SK-N-SH (cell line): ENCODE results near the gene CFAP58. TPM values are rescaled to one million over a fixed set of nuclear protein-coding genes. Genes with fewer than 3 reads are reported as not detected.

Experiments used
- CTCF ChIA-PET: fragments of 300-600, 350-600 bp; formaldehyde crosslinking; extraction: SDS; loops from one replicate; lab custom pipeline; 2021; lab: Yijun Ruan, JAX
- POLR2A ChIA-PET: fragments of 350-600 bp; sonication (Branson Sonifier 250); formaldehyde crosslinking; extraction: SDS; loops from one replicate; lab custom pipeline; 2020; ENCODE audit warnings: antibody characterized with exemption, inconsistent platforms; lab: Yijun Ruan, JAX
- DNase-seq: peaks from one replicate; pipeline ENCODE4 v3.0.0; 2012
- H2AFZ ChIP-seq: fragments of 200-600 bp; sonication (generic); 2 replicates; pipeline ENCODE4 v1.8.1; 2016; ENCODE audit warnings: antibody characterized with exemption, mild to moderate bottlenecking, low read depth
- H3F3A ChIP-seq: fragments of 200-600 bp; sonication (generic); replicated peaks from 2 replicates; pipeline ENCODE3; 2016; ENCODE audit warnings: antibody characterized with exemption, mild to moderate bottlenecking; ENCODE audit not compliant: insufficient read depth
- H3K27ac ChIP-seq, 2 experiments: fragments of 200-500 bp in 1 of 2; fragments of 200-600 bp in 1 of 2; sonication (Bioruptor generic) in 1 of 2; sonication (generic), shearing (Covaris generic) in 1 of 2; 2 replicates each; pipeline versions ENCODE4 v1.5.1 to v1.6.1; 2014 to 2016; ENCODE audit warnings: low read depth in 2 of 2, inconsistent platforms in 1 of 2, low read length in 1 of 2, mild to moderate bottlenecking in 1 of 2, mixed read lengths in 1 of 2
- H3K27me3 ChIP-seq: fragments of 200-600 bp; sonication (generic), shearing (Covaris generic); 2 replicates; pipeline ENCODE4 v1.6.1; 2016; ENCODE audit warnings: mixed run types; ENCODE audit not compliant: insufficient read depth
- H3K36me3 ChIP-seq, 2 experiments: fragments of 200-500 bp in 1 of 2; fragments of 200-600 bp in 1 of 2; sonication (Bioruptor generic) in 1 of 2; sonication (generic) in 1 of 2; replicated peaks in 1 of 2; 2 replicates each; pipeline versions ENCODE3 to v1.5.1; 2014 to 2016; ENCODE audit warnings: low read length in 1 of 2, mild to moderate bottlenecking in 1 of 2; ENCODE audit not compliant: insufficient read depth in 2 of 2, control insufficient read depth in 1 of 2
- H3K4me1 ChIP-seq, 2 experiments: fragments of 200-500 bp in 1 of 2; fragments of 200-600 bp in 1 of 2; sonication (Bioruptor generic) in 1 of 2; sonication (generic), shearing (Covaris generic) in 1 of 2; 2 replicates each; pipeline versions ENCODE4 v1.5.1 to v1.6.1; 2014 to 2016; ENCODE audit warnings: low read depth in 1 of 2, low read length in 1 of 2, mixed run types in 1 of 2; ENCODE audit not compliant: insufficient read depth in 2 of 2, control insufficient read depth in 1 of 2
- H3K4me2 ChIP-seq: fragments of 200-600 bp; sonication (generic), shearing (Covaris generic); 2 replicates; pipeline ENCODE4 v1.6.1; 2017; ENCODE audit warnings: mixed run types
- H3K4me3 ChIP-seq, 2 experiments: fragments of 200-500 bp in 1 of 2; fragments of 200-600 bp in 1 of 2; sonication (Bioruptor generic) in 1 of 2; sonication (generic), shearing (Covaris generic) in 1 of 2; 2 replicates each; pipeline versions ENCODE4 v1.5.1 to v1.8.1; 2014 to 2016; ENCODE audit warnings: low read depth in 2 of 2, inconsistent platforms in 1 of 2, low read length in 1 of 2, mild to moderate bottlenecking in 1 of 2, mixed read lengths in 1 of 2, moderate library complexity in 1 of 2
- H3K79me2 ChIP-seq: fragments of 200-600 bp; sonication (generic); 2 replicates; pipeline ENCODE4 v1.8.1; 2017; ENCODE audit warnings: mild to moderate bottlenecking; ENCODE audit not compliant: insufficient read depth
- H3K9ac ChIP-seq: fragments of 200-600 bp; sonication (generic); 2 replicates; pipeline ENCODE4 v1.6.1; 2017; ENCODE audit warnings: mixed run types
- H3K9me2 ChIP-seq: fragments of 200-600 bp; sonication (generic); 2 replicates; pipeline ENCODE4 v1.6.1; 2017; ENCODE audit warnings: mixed run types
- H3K9me3 ChIP-seq: fragments of 200-600 bp; sonication (generic); 2 replicates; pipeline ENCODE4 v1.6.1; 2017; ENCODE audit warnings: mixed run types, mild to moderate bottlenecking, moderate library complexity
- H4K20me1 ChIP-seq: fragments of 200-600 bp; sonication (generic); 2 replicates; pipeline ENCODE4 v1.6.1; 2017; ENCODE audit warnings: mild to moderate bottlenecking, mixed run types; ENCODE audit not compliant: insufficient read depth
- EP300 ChIP-seq, 2 experiments: IDR thresholded peaks; 2 replicates each; pipeline versions ENCODE4 v1.4.0 to v1.6.1; 2012; ENCODE audit warnings: borderline replicate concordance in 1 of 2, low read depth in 1 of 2, low read length in 1 of 2
- FOSL2 ChIP-seq: IDR thresholded peaks from 2 replicates; pipeline ENCODE4 v1.4.0; 2012; ENCODE audit warnings: low read depth, mild to moderate bottlenecking, moderate library complexity, borderline replicate concordance
- FOXM1 ChIP-seq: IDR thresholded peaks from 2 replicates; pipeline ENCODE4 v1.4.0; 2012; ENCODE audit warnings: low read depth, mild to moderate bottlenecking
- GABPA ChIP-seq: IDR thresholded peaks from 2 replicates; pipeline ENCODE4 v1.4.0; 2012; ENCODE audit warnings: low read depth, mild to moderate bottlenecking
- GATA2 ChIP-seq: sonication (generic); formaldehyde crosslinking; IDR thresholded peaks from 2 replicates; pipeline ENCODE4 v1.5.0; 2020; ENCODE audit warnings: mild to moderate bottlenecking, missing genetic modification reagents
- JUND ChIP-seq: IDR thresholded peaks from 2 replicates; pipeline ENCODE4 v1.4.0; 2012
- MEF2A ChIP-seq: IDR thresholded peaks from 2 replicates; pipeline ENCODE4 v1.4.0; 2012; ENCODE audit warnings: low read depth, borderline replicate concordance
- MXI1 ChIP-seq: IDR thresholded peaks from 2 replicates; pipeline ENCODE4 v1.6.1; 2012; ENCODE audit warnings: mild to moderate bottlenecking, low read depth, low read length, improper control_type of control experiment
- NFIC ChIP-seq: IDR thresholded peaks from 2 replicates; pipeline ENCODE4 v1.4.0; 2012; ENCODE audit warnings: borderline replicate concordance
- POLR2AphosphoS5 ChIP-seq: IDR thresholded peaks from 2 replicates; pipeline ENCODE4 v1.6.1; 2012; ENCODE audit warnings: low read depth, low read length
- RFX5 ChIP-seq: IDR thresholded peaks from 2 replicates; pipeline ENCODE4 v1.6.1; 2012; ENCODE audit warnings: mild to moderate bottlenecking, improper control_type of control experiment, low read length
- SMC3 ChIP-seq: IDR thresholded peaks from 2 replicates; pipeline ENCODE4 v1.6.1; 2012; ENCODE audit warnings: low read depth, low read length, improper control_type of control experiment
- TAF1 ChIP-seq: IDR thresholded peaks from 2 replicates; pipeline ENCODE4 v1.6.1; 2012; ENCODE audit warnings: low read depth, mild to moderate bottlenecking, low read length, moderate library complexity, borderline replicate concordance
- WGBS: methylation state at CpG from one replicate; pipeline ENCODE4 v1.1.6; 2017; ENCODE audit warnings: low lambda C conversion rate; 5-methylcytosine and 5-hydroxymethylcytosine counted together
- polyA plus RNA-seq, 3 experiments: library from polyadenylated mRNA; depleted of rRNA; stranded (reverse); fragments of >200 nt; gene quantifications; 2 replicates each; pipeline ENCODE4 v1.2.3, GENCODE V29; 2012
- TF ChIP-seq, protein P1 (sequence below): fragments of 150-350 bp; IDR thresholded peaks from 2 replicates; pipeline ENCODE4 v1.6.1; 2017; ENCODE audit warnings: antibody characterized with exemption, low read length, low read depth, borderline replicate concordance
- TF ChIP-seq, protein P2 (sequence below): IDR thresholded peaks from 2 replicates; pipeline ENCODE4 v1.4.0; 2012; ENCODE audit warnings: low read depth
- TF ChIP-seq, protein P3 (sequence below): fragments of 150-350 bp; IDR thresholded peaks from 2 replicates; pipeline ENCODE4 v1.6.1; 2016; ENCODE audit warnings: mild to moderate bottlenecking, low read depth, low read length
- TF ChIP-seq, protein P4 (sequence below): fragments of 200-600 bp; sonication (generic); IDR thresholded peaks from 2 replicates; pipeline ENCODE4 v1.6.1; 2017; ENCODE audit warnings: antibody characterized with exemption, mild to moderate bottlenecking, moderate library complexity
- TF ChIP-seq, protein P5 (sequence below): IDR thresholded peaks from 2 replicates; pipeline ENCODE4 v1.4.0; 2012; ENCODE audit warnings: low read depth, borderline replicate concordance

The CFAP58 gene
- polyA plus RNA-seq, 1 of the 3 experiments (the other 2 are of a cell fraction), result 0.38 TPM

DNA sequence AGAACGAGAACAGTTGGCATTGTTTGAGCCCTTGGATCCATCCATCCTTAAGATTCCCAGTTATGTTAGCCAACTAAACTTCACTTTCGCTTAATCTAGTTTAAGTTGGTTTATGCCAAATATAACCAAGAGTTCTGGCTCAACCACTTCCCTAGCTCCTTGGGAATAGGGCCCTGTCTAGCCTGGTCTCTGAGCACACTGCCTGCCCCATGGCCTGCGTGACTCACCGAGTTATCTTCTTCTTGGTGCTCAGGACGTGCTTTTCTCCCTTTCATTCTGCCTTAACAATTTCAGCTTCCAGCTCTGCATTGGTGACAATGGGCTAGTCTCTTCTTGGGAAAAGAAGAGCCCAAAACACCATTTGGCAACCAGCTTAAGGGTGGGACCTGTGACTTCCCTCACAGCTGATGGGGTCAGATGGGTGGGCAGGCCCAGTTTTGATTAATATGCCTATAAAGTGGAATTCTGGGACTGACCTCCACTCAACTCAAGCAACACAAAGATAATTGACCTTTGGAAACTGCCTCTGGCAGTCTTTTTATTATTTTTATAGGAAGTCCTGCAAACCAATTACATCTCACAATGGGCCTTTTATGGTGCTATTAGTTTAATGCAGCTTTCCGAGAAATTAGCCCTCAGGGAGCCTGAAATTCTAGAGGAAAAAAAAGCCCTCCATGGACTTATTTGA is 126.4 kb downstream of the CFAP58 start:
- CTCF ChIA-PET, result no interaction called here
- no peak for DNase-seq

DNA sequence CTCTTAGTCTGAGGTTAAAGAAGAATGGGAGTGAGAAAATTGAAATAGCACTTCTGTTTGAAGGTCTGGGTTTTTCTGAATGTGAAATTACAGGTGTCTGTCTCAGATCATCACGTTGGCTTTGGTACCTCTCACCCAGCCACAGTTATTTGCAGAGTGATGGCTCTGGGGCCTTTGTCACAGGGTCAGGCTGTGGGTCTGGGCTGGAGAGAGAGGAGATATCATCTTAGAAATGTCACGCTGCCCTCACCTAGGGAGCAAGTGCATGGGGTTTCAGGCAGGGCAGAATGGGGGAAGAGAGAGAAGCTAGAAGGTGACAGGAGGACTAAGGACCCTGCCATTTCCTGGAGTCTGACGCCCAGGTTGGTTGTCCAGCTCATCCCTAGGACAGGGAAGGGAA is 127.2 kb downstream of the CFAP58 start:
- H3K4me2 ChIP-seq, result no peak overlapping the region
- H3K9ac ChIP-seq, result no peak overlapping the region
- WGBS, result 32% methylated on average over 3 of the region's 3 CpGs
- no peaks in the 10 kb centered on the region for H3F3A ChIP-seq
- no peak for DNase-seq
- CTCF ChIA-PET, result interaction anchor here (0.6 kb wide), 1 partner anchor 12 kb away, joined by 3 read pairs; no protein-coding TSS in a partner anchor
- no peaks in the 10 kb centered on the region for H3K79me2 ChIP-seq
- no peaks in the 10 kb centered on the region for H3K9me2 ChIP-seq
- no peak overlapping the region for H3K27ac ChIP-seq
- POLR2A ChIA-PET, result no interaction called here
- H3K36me3 ChIP-seq, result no peaks in the 10 kb centered on the region
- H3K9me3 ChIP-seq, result no peaks in the 10 kb centered on the region
- no peak overlapping the region for H2AFZ ChIP-seq
- no peaks in the 10 kb centered on the region for H4K20me1 ChIP-seq
- H3K27me3 ChIP-seq, result no peaks in the 10 kb centered on the region; the same call in 1 of the 2 replicates
- H3K4me1 ChIP-seq, result peaks cover 0 to 6% of the 10 kb centered on the region in 2 experiments; a peak in 1 of 4 replicates
- no peak overlapping the region for H3K4me3 ChIP-seq
- TF ChIP-seq, protein P1, sequence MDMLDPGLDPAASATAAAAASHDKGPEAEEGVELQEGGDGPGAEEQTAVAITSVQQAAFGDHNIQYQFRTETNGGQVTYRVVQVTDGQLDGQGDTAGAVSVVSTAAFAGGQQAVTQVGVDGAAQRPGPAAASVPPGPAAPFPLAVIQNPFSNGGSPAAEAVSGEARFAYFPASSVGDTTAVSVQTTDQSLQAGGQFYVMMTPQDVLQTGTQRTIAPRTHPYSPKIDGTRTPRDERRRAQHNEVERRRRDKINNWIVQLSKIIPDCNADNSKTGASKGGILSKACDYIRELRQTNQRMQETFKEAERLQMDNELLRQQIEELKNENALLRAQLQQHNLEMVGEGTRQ, result no peak
- no peak for TF ChIP-seq EP300 (IDR thresholded peaks at IDR 0.05; ENCODE audit: borderline replicate concordance in 1 of 2, low read depth in 1 of 2, low read length in 1 of 2)
- no peak for TF ChIP-seq GABPA
- TF ChIP-seq, protein P2, sequence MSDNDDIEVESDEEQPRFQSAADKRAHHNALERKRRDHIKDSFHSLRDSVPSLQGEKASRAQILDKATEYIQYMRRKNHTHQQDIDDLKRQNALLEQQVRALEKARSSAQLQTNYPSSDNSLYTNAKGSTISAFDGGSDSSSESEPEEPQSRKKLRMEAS, result no peak
- TF ChIP-seq JUND, result no peak
- no peak for TF ChIP-seq TAF1
- no peak for TF ChIP-seq FOSL2
- no peak for TF ChIP-seq GATA2 (CRISPR knock-in tag)
- TF ChIP-seq, protein P3, sequence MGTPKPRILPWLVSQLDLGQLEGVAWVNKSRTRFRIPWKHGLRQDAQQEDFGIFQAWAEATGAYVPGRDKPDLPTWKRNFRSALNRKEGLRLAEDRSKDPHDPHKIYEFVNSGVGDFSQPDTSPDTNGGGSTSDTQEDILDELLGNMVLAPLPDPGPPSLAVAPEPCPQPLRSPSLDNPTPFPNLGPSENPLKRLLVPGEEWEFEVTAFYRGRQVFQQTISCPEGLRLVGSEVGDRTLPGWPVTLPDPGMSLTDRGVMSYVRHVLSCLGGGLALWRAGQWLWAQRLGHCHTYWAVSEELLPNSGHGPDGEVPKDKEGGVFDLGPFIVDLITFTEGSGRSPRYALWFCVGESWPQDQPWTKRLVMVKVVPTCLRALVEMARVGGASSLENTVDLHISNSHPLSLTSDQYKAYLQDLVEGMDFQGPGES, result no peak
- TF ChIP-seq NFIC, result no peak
- TF ChIP-seq MXI1, result no peak
- TF ChIP-seq RFX5, result no peak
- no peak for TF ChIP-seq POLR2AphosphoS5
- TF ChIP-seq, protein P4, sequence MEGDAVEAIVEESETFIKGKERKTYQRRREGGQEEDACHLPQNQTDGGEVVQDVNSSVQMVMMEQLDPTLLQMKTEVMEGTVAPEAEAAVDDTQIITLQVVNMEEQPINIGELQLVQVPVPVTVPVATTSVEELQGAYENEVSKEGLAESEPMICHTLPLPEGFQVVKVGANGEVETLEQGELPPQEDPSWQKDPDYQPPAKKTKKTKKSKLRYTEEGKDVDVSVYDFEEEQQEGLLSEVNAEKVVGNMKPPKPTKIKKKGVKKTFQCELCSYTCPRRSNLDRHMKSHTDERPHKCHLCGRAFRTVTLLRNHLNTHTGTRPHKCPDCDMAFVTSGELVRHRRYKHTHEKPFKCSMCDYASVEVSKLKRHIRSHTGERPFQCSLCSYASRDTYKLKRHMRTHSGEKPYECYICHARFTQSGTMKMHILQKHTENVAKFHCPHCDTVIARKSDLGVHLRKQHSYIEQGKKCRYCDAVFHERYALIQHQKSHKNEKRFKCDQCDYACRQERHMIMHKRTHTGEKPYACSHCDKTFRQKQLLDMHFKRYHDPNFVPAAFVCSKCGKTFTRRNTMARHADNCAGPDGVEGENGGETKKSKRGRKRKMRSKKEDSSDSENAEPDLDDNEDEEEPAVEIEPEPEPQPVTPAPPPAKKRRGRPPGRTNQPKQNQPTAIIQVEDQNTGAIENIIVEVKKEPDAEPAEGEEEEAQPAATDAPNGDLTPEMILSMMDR, result no peak

More for the DNA sequence above, 126.4 kb downstream of the CFAP58 start:
- Histone ChIP-seq H3K27ac (no peak overlapping the region), H3K9me3 (no peaks in the 10 kb centered on the region), H3K4me2 (no peak overlapping the region), H3K9ac (no peak overlapping the region), H2AFZ (no peak overlapping the region), H3K27me3 (no peaks in the 10 kb centered on the region; the same call in 1 of the 2 replicates), H3K4me1 (peaks cover 0 to 6% of the 10 kb centered on the region in 2 experiments; a peak in 1 of 4 replicates), H3K9me2 (no peaks in the 10 kb centered on the region), H3K4me3 (no peak overlapping the region), H4K20me1 (no peaks in the 10 kb centered on the region), H3F3A (no peaks in the 10 kb centered on the region), H3K79me2 (no peaks in the 10 kb centered on the region)
- POLR2A ChIA-PET, result no interaction called here
- 59% methylated on average over 6 of the region's 6 CpGs for WGBS
- TF ChIP-seq FOXM1 (no peak), FOSL2 (no peak), POLR2AphosphoS5 (no peak), SMC3 (no peak), MEF2A (no peak)
- TF ChIP-seq, protein P5, sequence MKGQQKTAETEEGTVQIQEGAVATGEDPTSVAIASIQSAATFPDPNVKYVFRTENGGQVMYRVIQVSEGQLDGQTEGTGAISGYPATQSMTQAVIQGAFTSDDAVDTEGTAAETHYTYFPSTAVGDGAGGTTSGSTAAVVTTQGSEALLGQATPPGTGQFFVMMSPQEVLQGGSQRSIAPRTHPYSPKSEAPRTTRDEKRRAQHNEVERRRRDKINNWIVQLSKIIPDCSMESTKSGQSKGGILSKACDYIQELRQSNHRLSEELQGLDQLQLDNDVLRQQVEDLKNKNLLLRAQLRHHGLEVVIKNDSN, result no peak
- TF ChIP-seq, protein P3, result no peak
- TF ChIP-seq, protein P1, result no peak
- TF ChIP-seq, all 33 proteins: peak for 0
- H3K36me3 ChIP-seq, result no peaks in the 10 kb centered on the region
